Measurements from ENCODE around the gene PHF12. TPM values are rescaled to one million over a fixed set of nuclear protein-coding genes. Genes with fewer than 3 reads are reported as not detected.

The PHF12 gene
- polyA plus RNA-seq, 2 of the 4 experiments (the other 2 are of a cell fraction): 25.3 to 29.9 TPM

- Histone ChIP-seq H3K4me1 (peaks cover 20% of the 10 kb centered on the region), H3K27ac (no peak overlapping the region), H3K4me3 (no peak overlapping the region), H3K4me2 (peak overlapping the region; percentile 84), H3K9me3 (no peaks in the 10 kb centered on the region)
- DNase-seq (ENCODE audit: low read depth in 1 of 2, low spot score in 1 of 2): no peak
- no peak for ATAC-seq
- CTCF ChIA-PET: interaction anchor here (1.0 to 7.7 kb wide), 5 partner anchors 12 to 221 kb away, joined by 3 to 132 read pairs (median 20); partner anchors contain the start of genes NEK8 and TLCD1
- 74% methylated on average over 3 of the region's 3 CpGs for WGBS (ENCODE audit: missing lambda C conversion rate)
- no peak for FAIRE-seq
- no peak for TF ChIP-seq REST (IDR thresholded peaks at IDR 0.05)
- no peak for TF ChIP-seq RNF2 (IDR thresholded peaks at IDR 0.05; ENCODE audit: borderline replicate concordance, low read depth)
- TF ChIP-seq ZC3H11A (IDR thresholded peaks at IDR 0.05): no peak
- POLR2A ChIA-PET: no interaction called here
These were observed 3.7 kb downstream of the PHF12 start for GRCh38 chr17:28947639-28948038.

- ChIA-PET CTCF (interaction anchor here (0.9 to 4.3 kb wide), 5 partner anchors 9 to 219 kb away, joined by 4 to 17 read pairs (median 8); no protein-coding TSS in a partner anchor), POLR2A (no interaction called here)
- no peak for DNase-seq (ENCODE audit: low read depth in 1 of 2, low spot score in 1 of 2)
- H3K4me3 ChIP-seq: no peak overlapping the region
- TF ChIP-seq ZSCAN20 (CRISPR knock-in tag; IDR thresholded peaks at IDR 0.05) (no peak), NFE2L2 (conservative IDR thresholded peaks at IDR 0.05; ENCODE audit: low read length) (no peak), FOSB (CRISPR knock-in tag; IDR thresholded peaks at IDR 0.05) (no peak), CBX8 (IDR thresholded peaks at IDR 0.05) (no peak), MYC (IDR thresholded peaks at IDR 0.05; ENCODE audit: borderline replicate concordance, low read length) (no peak), HEYL (CRISPR knock-in tag; IDR thresholded peaks at IDR 0.05) (no peak), CHD2 (IDR thresholded peaks at IDR 0.05; ENCODE audit: low read length, partially characterized antibody) (no peak), RCOR1 (IDR thresholded peaks at IDR 0.05; ENCODE audit: low read depth, low read length) (no peak), RNF2 (IDR thresholded peaks at IDR 0.05; ENCODE audit: borderline replicate concordance, low read depth) (no peak), RAD21 (conservative IDR thresholded peaks at IDR 0.05 in 1 of 2, IDR thresholded peaks at IDR 0.05 in 1 of 2) (no peak)
- TF ChIP-seq, protein P1, sequence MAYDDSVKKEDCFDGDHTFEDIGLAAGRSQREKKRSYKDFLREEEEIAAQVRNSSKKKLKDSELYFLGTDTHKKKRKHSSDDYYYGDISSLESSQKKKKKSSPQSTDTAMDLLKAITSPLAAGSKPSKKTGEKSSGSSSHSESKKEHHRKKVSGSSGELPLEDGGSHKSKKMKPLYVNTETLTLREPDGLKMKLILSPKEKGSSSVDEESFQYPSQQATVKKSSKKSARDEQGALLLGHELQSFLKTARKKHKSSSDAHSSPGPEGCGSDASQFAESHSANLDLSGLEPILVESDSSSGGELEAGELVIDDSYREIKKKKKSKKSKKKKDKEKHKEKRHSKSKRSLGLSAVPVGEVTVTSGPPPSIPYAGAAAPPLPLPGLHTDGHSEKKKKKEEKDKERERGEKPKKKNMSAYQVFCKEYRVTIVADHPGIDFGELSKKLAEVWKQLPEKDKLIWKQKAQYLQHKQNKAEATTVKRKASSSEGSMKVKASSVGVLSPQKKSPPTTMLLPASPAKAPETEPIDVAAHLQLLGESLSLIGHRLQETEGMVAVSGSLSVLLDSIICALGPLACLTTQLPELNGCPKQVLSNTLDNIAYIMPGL (CRISPR knock-in tag; IDR thresholded peaks at IDR 0.05; ENCODE audit: borderline replicate concordance): no peak
- TF ChIP-seq, protein P2, sequence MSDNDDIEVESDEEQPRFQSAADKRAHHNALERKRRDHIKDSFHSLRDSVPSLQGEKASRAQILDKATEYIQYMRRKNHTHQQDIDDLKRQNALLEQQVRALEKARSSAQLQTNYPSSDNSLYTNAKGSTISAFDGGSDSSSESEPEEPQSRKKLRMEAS (IDR thresholded peaks at IDR 0.05): no peak
- WGBS (ENCODE audit: missing lambda C conversion rate): 82% methylated on average over 4 of the region's 4 CpGs
- no peaks in the 10 kb centered on the region for H3K9me3 ChIP-seq
- no peak overlapping the region for H3K4me2 ChIP-seq
- peaks cover 20% of the 10 kb centered on the region for H3K4me1 ChIP-seq
- H3K27ac ChIP-seq: no peak overlapping the region
- no peak for ATAC-seq
- FAIRE-seq: no peak
These were observed 5.1 kb downstream of the PHF12 start for GRCh38 chr17:28946239-28946638.

GRCh38 chr17:28944862-28945741 is 6.2 kb downstream of the PHF12 start:
- ATAC-seq: no peak
- Histone ChIP-seq H3K27ac (no peak overlapping the region), H3K4me1 (peaks cover 20% of the 10 kb centered on the region), H3K9me3 (no peaks in the 10 kb centered on the region), H3K4me2 (no peak overlapping the region), H3K4me3 (no peak overlapping the region)
- POLR2A ChIA-PET: no interaction called here
- CTCF ChIA-PET: interaction anchor here (0.5 to 4.3 kb wide), 6 partner anchors 8 to 218 kb away, joined by 3 to 17 read pairs (median 4); no protein-coding TSS in a partner anchor
- no peak for DNase-seq (ENCODE audit: low read depth in 1 of 2, low spot score in 1 of 2)
- 90% methylated on average over 8 of the region's 8 CpGs for WGBS (ENCODE audit: missing lambda C conversion rate)
- no peak for FAIRE-seq
- TF ChIP-seq ESRRA (IDR thresholded peaks at IDR 0.05; ENCODE audit: borderline replicate concordance, low read length) (no peak), HES2 (IDR thresholded peaks at IDR 0.05) (no peak), ZFP36 (IDR thresholded peaks at IDR 0.05; ENCODE audit: borderline replicate concordance, partially characterized antibody) (no peak), RARB (CRISPR knock-in tag; IDR thresholded peaks at IDR 0.05) (no peak), CEBPB (IDR thresholded peaks at IDR 0.05) (no peak), HDAC2 (IDR thresholded peaks at IDR 0.05) (no peak), BCL3 (IDR thresholded peaks at IDR 0.05) (no peak), SREBF2 (IDR thresholded peaks at IDR 0.05) (no peak), TFCP2L1 (CRISPR knock-in tag; IDR thresholded peaks at IDR 0.05) (no peak), SMC3 (IDR thresholded peaks at IDR 0.05) (no peak), HOXA7 (CRISPR knock-in tag; IDR thresholded peaks at IDR 0.05) (no peak), FOXS1 (CRISPR knock-in tag; IDR thresholded peaks at IDR 0.05) (no peak), JUNB (IDR thresholded peaks at IDR 0.05) (no peak)

Measured in A549 (cell line).